ENCODE data around the gene DACT1. TPM values are rescaled to one million over a fixed set of nuclear protein-coding genes. Genes with fewer than 3 reads are reported as not detected.

Gene DACT1
- total and polyA plus RNA-seq, 10 of the 15 experiments (the other 5 are each of a cell fraction or from before 2014, with no cell fraction given): 0.13 to 2.9 (median 0.91) TPM

DNA sequence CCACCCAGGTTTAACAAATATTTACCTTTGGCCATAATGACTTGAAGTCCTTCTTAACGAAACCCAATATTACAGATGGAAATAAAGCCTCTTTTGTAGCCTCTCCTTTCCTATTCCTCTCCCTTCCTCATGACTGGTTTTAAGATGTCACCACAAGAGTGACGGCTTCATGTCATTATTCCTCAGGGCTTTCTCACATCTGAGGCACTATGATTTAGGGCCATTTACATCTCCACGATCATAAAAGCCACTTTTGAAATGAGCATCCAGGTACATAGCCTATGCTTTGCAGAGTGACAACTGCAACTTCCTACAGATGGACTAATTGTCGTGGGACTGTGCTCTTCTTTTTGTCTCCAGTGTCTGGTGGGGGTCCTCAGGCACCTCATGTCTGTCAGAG is 32.3 kb upstream of the DACT1 start (continued):
- TF ChIP-seq EZH2 (IDR thresholded peaks at IDR 0.05; ENCODE audit: borderline replicate concordance, control insufficient read depth, low read depth, low read length) (no peak), WRNIP1 (IDR thresholded peaks at IDR 0.05; ENCODE audit: borderline replicate concordance, low read depth, low read length) (no peak), IRF4 (IDR thresholded peaks at IDR 0.05; ENCODE audit: low read depth, low read length) (no peak), BMI1 (IDR thresholded peaks at IDR 0.05; ENCODE audit: borderline replicate concordance) (no peak), ZNF622 (IDR thresholded peaks at IDR 0.05) (no peak), CHD2 (IDR thresholded peaks at IDR 0.05; ENCODE audit: borderline replicate concordance, low read depth, low read length) (no peak), MXI1 (IDR thresholded peaks at IDR 0.05; ENCODE audit: low read depth, low read length) (no peak), ZNF207 (IDR thresholded peaks at IDR 0.05; ENCODE audit: borderline replicate concordance) (no peak)
- TF ChIP-seq, protein P1, sequence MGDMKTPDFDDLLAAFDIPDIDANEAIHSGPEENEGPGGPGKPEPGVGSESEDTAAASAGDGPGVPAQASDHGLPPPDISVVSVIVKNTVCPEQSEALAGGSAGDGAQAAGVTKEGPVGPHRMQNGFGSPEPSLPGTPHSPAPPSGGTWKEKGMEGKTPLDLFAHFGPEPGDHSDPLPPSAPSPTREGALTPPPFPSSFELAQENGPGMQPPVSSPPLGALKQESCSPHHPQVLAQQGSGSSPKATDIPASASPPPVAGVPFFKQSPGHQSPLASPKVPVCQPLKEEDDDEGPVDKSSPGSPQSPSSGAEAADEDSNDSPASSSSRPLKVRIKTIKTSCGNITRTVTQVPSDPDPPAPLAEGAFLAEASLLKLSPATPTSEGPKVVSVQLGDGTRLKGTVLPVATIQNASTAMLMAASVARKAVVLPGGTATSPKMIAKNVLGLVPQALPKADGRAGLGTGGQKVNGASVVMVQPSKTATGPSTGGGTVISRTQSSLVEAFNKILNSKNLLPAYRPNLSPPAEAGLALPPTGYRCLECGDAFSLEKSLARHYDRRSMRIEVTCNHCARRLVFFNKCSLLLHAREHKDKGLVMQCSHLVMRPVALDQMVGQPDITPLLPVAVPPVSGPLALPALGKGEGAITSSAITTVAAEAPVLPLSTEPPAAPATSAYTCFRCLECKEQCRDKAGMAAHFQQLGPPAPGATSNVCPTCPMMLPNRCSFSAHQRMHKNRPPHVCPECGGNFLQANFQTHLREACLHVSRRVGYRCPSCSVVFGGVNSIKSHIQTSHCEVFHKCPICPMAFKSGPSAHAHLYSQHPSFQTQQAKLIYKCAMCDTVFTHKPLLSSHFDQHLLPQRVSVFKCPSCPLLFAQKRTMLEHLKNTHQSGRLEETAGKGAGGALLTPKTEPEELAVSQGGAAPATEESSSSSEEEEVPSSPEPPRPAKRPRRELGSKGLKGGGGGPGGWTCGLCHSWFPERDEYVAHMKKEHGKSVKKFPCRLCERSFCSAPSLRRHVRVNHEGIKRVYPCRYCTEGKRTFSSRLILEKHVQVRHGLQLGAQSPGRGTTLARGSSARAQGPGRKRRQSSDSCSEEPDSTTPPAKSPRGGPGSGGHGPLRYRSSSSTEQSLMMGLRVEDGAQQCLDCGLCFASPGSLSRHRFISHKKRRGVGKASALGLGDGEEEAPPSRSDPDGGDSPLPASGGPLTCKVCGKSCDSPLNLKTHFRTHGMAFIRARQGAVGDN (IDR thresholded peaks at IDR 0.05): no peak
